T-helper 9 cell (primary cell): Measurements from ENCODE around the gene GBA3.

Source experiments
- DNase-seq: peaks from one replicate; pipeline ENCODE4 v3.0.0-alpha.2; 2020

The GBA3 gene

GRCh38 chr4:22695917-22696316, 3.2 kb downstream of the GBA3 start:
- no peak for DNase-seq

- no peak for DNase-seq
These were observed 11.2 kb downstream of the GBA3 start for GRCh38 chr4:22703912-22704311.

- no peak for DNase-seq
These were observed 14.7 kb downstream of the GBA3 start for GRCh38 chr4:22707390-22707789.

- DNase-seq: no peak
These were observed 16.2 kb downstream of the GBA3 start for GRCh38 chr4:22708961-22709360.

- no peak for DNase-seq
These were observed 19.4 kb downstream of the GBA3 start for GRCh38 chr4:22712105-22712504.

GRCh38 chr4:22712529-22712928, 19.8 kb downstream of the GBA3 start:
- DNase-seq: no peak

GRCh38 chr4:22713841-22714240, 21.1 kb downstream of the GBA3 start:
- no peak for DNase-seq

GRCh38 chr4:22719218-22719617, 26.5 kb downstream of the GBA3 start:
- no peak for DNase-seq

- no peak for DNase-seq
These were observed 27.4 kb downstream of the GBA3 start for GRCh38 chr4:22720091-22720490.

GRCh38 chr4:22721204-22721603, 28.5 kb downstream of the GBA3 start:
- DNase-seq: no peak

- DNase-seq: no peak
These were observed 37.3 kb downstream of the GBA3 start for GRCh38 chr4:22730021-22730420.

GRCh38 chr4:22733816-22734215, 41.1 kb downstream of the GBA3 start:
- no peak for DNase-seq

- DNase-seq: no peak
These were observed 44.2 kb downstream of the GBA3 start for GRCh38 chr4:22736912-22737311.

GRCh38 chr4:22739968-22740367, 47.2 kb downstream of the GBA3 start:
- DNase-seq: no peak

GRCh38 chr4:22741744-22742143, 49.0 kb downstream of the GBA3 start:
- no peak for DNase-seq

- no peak for DNase-seq
These were observed 50.6 kb downstream of the GBA3 start for GRCh38 chr4:22743290-22743689.

- no peak for DNase-seq
These were observed 51.8 kb downstream of the GBA3 start for GRCh38 chr4:22744478-22745062.

- no peak for DNase-seq
These were observed 52.5 kb downstream of the GBA3 start for GRCh38 chr4:22745234-22745633.

GRCh38 chr4:22754116-22754515, 61.4 kb downstream of the GBA3 start:
- DNase-seq: no peak

- DNase-seq: no peak
These were observed 69.8 kb downstream of the GBA3 start for GRCh38 chr4:22762548-22762947.

- DNase-seq: no peak
These were observed 71.4 kb downstream of the GBA3 start for GRCh38 chr4:22764183-22764582.

- DNase-seq: no peak
These were observed 73.3 kb downstream of the GBA3 start for GRCh38 chr4:22766068-22766467.

- no peak for DNase-seq
These were observed 85.9 kb downstream of the GBA3 start for GRCh38 chr4:22778547-22779163.

GRCh38 chr4:22780317-22780716, 87.6 kb downstream of the GBA3 start:
- no peak for DNase-seq

- DNase-seq: no peak
These were observed 88.1 kb downstream of the GBA3 start for GRCh38 chr4:22780797-22781196.
